Measurements from ENCODE around the gene KRTAP10-1. TPM values are rescaled to one million over a fixed set of nuclear protein-coding genes. Genes with fewer than 3 reads are reported as not detected.
"Not testable (repeated sequence)": the region's sequence is repeated elsewhere in the genome, so short reads cannot be mapped to it uniquely, and the experiment has no call there.

KRTAP10-1 gene
- polyA plus RNA-seq, 3 donors from 2014 or later: not detected

- no peak for DNase-seq
- Mint-ChIP-seq H3K27ac (no peak overlapping the region), H3K4me1 (peaks cover 0 to 3% of the 10 kb centered on the region in 2 donors), H3K4me3 (no peak overlapping the region), H3K36me3 (no peaks in the 10 kb centered on the region), H3K9me3 (no peaks in the 10 kb centered on the region), H3K27me3 (ENCODE audit: low read depth in 3 of 3) (peaks cover 0 to 4% (median 3%) of the 10 kb centered on the region in 3 donors)
Measured at GRCh38 chr21:44508711-44509445, 31.1 kb downstream of the KRTAP10-1 start.

GRCh38 chr21:44508426-44508710 is 31.6 kb downstream of the KRTAP10-1 start:
- Mint-ChIP-seq H3K9me3 (no peaks in the 10 kb centered on the region), H3K27me3 (ENCODE audit: low read depth in 3 of 3) (peaks cover 0 to 4% (median 3%) of the 10 kb centered on the region in 3 donors), H3K4me3 (no peak overlapping the region), H3K36me3 (no peaks in the 10 kb centered on the region), H3K4me1 (peaks cover 0 to 3% of the 10 kb centered on the region in 2 donors), H3K27ac (no peak overlapping the region)
- no peak for DNase-seq

GRCh38 chr21:44507673-44508425 is 32.1 kb downstream of the KRTAP10-1 start:
- Mint-ChIP-seq H3K4me1 (peaks cover 0 to 3% of the 10 kb centered on the region in 2 donors), H3K36me3 (no peaks in the 10 kb centered on the region), H3K27ac (no peak overlapping the region), H3K27me3 (ENCODE audit: low read depth in 3 of 3) (peaks cover 0 to 4% (median 3%) of the 10 kb centered on the region in 3 donors), H3K9me3 (no peaks in the 10 kb centered on the region), H3K4me3 (no peak overlapping the region)
- no peak for DNase-seq

DNA sequence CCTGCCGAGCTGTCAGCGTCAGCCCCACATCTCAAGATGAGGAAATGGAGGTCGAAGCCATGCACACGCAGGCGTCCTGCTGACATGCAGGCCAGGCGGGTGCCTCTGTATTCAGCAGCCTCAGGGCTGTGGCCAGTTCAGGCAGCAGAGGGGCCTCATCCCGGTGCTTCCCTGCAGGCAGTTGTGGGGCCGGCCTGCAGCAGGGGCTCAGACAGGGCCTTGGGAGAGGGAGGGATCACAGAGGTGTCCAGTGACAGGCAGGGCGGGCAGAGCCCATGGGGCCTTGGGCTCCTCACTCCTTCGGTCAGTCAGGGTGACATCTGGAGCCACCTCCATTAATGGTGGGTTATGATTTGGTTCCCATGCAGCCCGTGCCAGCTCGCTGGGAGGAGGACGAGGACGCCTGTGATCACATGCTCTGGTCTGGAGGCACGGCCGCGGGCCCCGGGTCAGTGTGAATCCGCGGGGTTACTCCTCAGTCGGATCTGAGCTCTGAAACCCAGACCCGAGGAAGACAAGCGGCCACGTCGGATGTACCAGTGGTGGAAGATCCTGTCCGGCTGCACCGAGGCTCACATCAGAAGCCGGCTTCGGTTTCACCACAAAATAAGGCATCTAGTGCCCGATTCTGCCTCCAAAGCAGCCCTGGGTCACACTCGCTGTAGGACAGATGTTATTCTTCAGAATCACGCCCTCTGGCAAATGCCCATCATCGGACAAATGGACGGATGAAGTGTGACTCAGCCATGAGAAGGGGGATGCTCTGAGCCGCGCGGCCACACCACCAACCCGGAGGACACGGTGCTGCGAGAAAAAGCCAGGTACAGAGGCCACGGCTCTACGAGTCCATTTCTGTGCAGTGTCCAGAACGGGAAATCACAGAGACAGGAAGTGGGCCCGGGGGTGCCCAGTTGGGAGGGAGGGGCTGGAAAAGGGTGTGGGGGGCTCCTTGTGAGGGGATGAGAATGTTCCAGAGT is 33.4 kb downstream of the KRTAP10-1 start:
- Mint-ChIP-seq H3K36me3 (no peaks in the 10 kb centered on the region), H3K27me3 (ENCODE audit: low read depth in 3 of 3) (peaks cover 0 to 4% (median 3%) of the 10 kb centered on the region in 3 donors), H3K4me1 (peaks cover 0 to 3% of the 10 kb centered on the region in 2 donors), H3K9me3 (no peaks in the 10 kb centered on the region), H3K4me3 (no peak overlapping the region), H3K27ac (no peak overlapping the region)
- no peak for DNase-seq

DNA sequence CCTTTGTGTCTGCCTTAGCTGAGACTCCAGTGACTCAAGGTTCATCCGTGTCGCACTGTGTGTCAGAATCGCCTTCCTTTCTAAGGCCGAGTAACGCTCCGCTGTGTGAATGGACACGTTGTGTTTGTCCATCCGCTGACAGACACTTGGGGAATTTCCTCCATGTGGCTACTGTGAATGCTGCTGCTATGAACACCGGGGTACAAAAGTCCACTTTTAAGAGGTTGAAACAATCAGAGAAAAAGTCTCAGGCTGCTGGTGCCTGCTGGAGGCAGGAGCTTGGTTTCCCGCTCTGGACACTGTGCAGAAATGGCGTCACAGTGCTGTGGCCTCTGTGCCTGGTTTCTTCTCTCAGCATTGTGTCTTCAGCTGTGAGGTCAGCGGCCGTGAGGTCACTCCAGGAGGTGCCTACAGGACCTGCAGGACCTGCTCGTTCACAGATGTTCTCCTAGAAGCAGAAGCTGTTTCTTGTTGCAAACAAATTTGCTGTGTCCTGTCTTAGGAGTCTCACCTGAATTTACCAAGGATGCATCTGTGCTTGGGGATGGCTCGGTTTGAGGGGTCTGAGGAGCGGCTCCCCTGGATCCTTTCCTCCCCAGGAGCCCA is 34.2 kb downstream of the KRTAP10-1 start:
- Mint-ChIP-seq H3K4me1 (no peaks in the 10 kb centered on the region), H3K36me3 (no peaks in the 10 kb centered on the region), H3K4me3 (no peak overlapping the region), H3K27ac (no peak overlapping the region), H3K9me3 (no peaks in the 10 kb centered on the region), H3K27me3 (ENCODE audit: low read depth in 3 of 3) (peaks cover 0 to 4% (median 3%) of the 10 kb centered on the region in 3 donors)
- DNase-seq: no peak

DNA sequence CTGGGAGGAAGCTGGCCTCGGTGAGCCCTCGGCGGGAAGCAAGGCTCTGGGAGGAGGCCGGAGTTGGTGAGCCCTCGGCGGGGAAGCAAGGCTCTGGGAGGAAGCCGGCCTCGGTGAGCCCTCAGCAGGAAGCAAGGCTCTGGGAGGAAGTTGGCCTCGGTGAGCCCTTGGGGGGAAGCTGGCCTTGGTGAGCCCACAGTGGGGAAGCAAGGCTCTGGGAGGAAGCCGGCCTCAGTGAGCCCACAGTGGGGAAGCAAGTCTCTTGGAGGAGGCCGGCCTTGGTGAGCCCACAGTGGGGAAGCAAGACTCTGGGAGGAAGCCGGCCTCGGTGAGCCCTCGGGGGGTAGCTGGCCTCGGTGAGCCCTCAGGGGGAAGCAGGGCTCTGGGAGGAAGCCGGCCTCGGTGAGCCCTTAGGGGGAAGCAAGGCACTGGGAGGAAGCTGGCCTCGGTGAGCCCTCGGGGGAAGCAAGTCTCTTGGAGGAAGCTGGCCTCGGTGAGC is 36.0 kb downstream of the KRTAP10-1 start:
- no peak overlapping the region for H3K4me3 Mint-ChIP-seq

GRCh38 chr21:44503006-44503889 is 36.7 kb downstream of the KRTAP10-1 start:
- DNase-seq; H3K27me3 Mint-ChIP-seq (ENCODE audit: low read depth in 3 of 3); H3K36me3 Mint-ChIP-seq; H3K4me3 Mint-ChIP-seq; H3K9me3 Mint-ChIP-seq; H3K4me1 Mint-ChIP-seq; H3K27ac Mint-ChIP-seq: not testable (repeated sequence)

More for the DNA sequence above, 36.0 kb downstream of the KRTAP10-1 start:
- Mint-ChIP-seq H3K27me3 (ENCODE audit: low read depth in 3 of 3) (peaks cover 0 to 4% (median 2%) of the 10 kb centered on the region in 3 donors), H3K9me3 (no peaks in the 10 kb centered on the region), H3K27ac (no peak overlapping the region), H3K36me3 (no peaks in the 10 kb centered on the region), H3K4me1 (no peaks in the 10 kb centered on the region)
- no peak for DNase-seq

- Mint-ChIP-seq H3K4me1 (no peaks in the 10 kb centered on the region), H3K9me3 (no peaks in the 10 kb centered on the region), H3K4me3 (no peak overlapping the region), H3K27ac (no peak overlapping the region), H3K27me3 (ENCODE audit: low read depth in 3 of 3) (peaks cover 0 to 6% (median 2%) of the 10 kb centered on the region in 3 donors), H3K36me3 (no peaks in the 10 kb centered on the region)
- no peak for DNase-seq
Measured at GRCh38 chr21:44502171-44502958, 37.6 kb downstream of the KRTAP10-1 start.

DNA sequence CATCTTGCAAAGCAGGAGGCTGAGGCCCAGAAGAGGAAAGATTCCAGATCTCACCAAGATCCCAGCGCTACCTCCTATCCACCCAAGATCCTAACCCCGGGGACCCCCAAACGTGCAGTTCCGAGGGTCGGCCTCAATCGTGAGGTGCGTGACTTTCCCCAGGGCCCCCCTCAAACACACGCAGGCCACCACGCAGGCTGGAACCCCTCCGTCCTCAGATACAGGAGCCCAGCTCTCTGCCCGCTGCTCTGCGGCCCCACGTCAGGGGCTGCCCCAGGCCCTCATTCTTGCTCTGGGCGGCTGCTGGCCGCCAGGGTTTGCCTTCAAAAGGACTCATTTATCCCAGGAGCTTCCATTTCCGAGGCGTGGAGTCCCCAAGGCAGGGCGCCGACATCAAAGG is 39.9 kb downstream of the KRTAP10-1 start:
- Mint-ChIP-seq H3K4me3 (no peak overlapping the region), H3K27ac (no peak overlapping the region), H3K9me3 (no peaks in the 10 kb centered on the region), H3K36me3 (no peaks in the 10 kb centered on the region), H3K4me1 (no peaks in the 10 kb centered on the region), H3K27me3 (ENCODE audit: low read depth in 3 of 3) (peaks cover 0 to 5% (median 3%) of the 10 kb centered on the region in 3 donors)
- no peak for DNase-seq

DNA sequence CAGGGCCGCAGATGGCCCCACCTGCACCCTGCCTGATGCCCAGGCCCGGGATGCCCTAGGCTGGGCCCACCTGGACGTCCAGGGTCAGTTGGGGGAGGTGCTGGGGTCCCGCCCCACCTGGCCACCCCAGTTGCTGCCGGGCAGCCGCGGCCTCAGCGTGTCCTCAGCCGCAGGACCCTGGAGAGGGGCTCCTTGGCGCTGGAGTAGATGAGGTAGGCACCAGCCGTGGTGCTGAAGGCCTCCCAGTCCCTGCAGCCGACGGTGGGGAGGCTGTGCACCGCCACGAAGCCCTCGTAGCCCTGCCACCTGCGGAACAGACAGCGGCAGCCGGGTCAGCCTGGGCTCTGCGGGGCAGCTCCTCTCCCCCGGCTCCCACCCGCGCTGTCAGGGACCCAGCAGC is 40.4 kb downstream of the KRTAP10-1 start:
- Mint-ChIP-seq H3K9me3 (no peaks in the 10 kb centered on the region), H3K4me1 (no peaks in the 10 kb centered on the region), H3K27me3 (ENCODE audit: low read depth in 3 of 3) (peaks cover 0 to 5% (median 5%) of the 10 kb centered on the region in 3 donors), H3K36me3 (no peaks in the 10 kb centered on the region), H3K4me3 (no peak overlapping the region), H3K27ac (no peak overlapping the region)
- DNase-seq: no peak

GRCh38 chr21:44499211-44499560 is 40.8 kb downstream of the KRTAP10-1 start:
- H3K4me1 Mint-ChIP-seq: no peaks in the 10 kb centered on the region
- H3K27ac Mint-ChIP-seq: no peak overlapping the region
- H3K36me3 Mint-ChIP-seq: no peaks in the 10 kb centered on the region
- no peak for DNase-seq
- peaks cover 0 to 8% (median 5%) of the 10 kb centered on the region in 3 donors for H3K27me3 Mint-ChIP-seq (ENCODE audit: low read depth in 3 of 3)
- no peaks in the 10 kb centered on the region for H3K9me3 Mint-ChIP-seq
- no peak overlapping the region for H3K4me3 Mint-ChIP-seq
